Caco-2 (cell line): ENCODE measurements around the gene UHRF2. TPM values are rescaled to one million over a fixed set of nuclear protein-coding genes. Genes with fewer than 3 reads are reported as not detected.
A peak's percentile ranks its signal among the peaks of the same experiment; 100 is the strongest.

Experiments used
- BruUV-seq: library from RNA; stranded (reverse); fragments of 400-500 nt; replicated peaks from 2 replicates; lab custom pipeline; 2021; lab: Mats Ljungman, UMichigan
- CTCF ChIA-PET: fragments of 300-600 bp; sonication (Branson Sonifier 250); formaldehyde crosslinking; loops from one replicate; lab custom pipeline; 2022; ENCODE audit warnings: antibody characterized with exemption; lab: Charles Lee
- POLR2A ChIA-PET: fragments of 300-600 bp; sonication (Branson Sonifier 250); formaldehyde crosslinking; loops from one replicate; lab custom pipeline; 2022; ENCODE audit warnings: antibody characterized with exemption; lab: Charles Lee
- DNase-seq, 2 experiments: peaks; one replicate each; pipeline versions ENCODE4 v3.0.0 to v3.0.0-alpha.2; 2020 to 2022
- H3K27me3 ChIP-seq: replicated peaks from 2 replicates; pipeline ENCODE4 v1.6.0; 2011; ENCODE audit warnings: low read length; ENCODE audit not compliant: control insufficient read depth, insufficient read depth
- H3K36me3 ChIP-seq: 2 replicates; pipeline ENCODE4 v1.5.1; 2011; ENCODE audit warnings: low read length; ENCODE audit not compliant: control insufficient read depth, insufficient read depth
- H3K4me1 ChIP-seq: fragments of 250-450 bp; sonication (Bioruptor Pico); 2 replicates; pipeline ENCODE4 v1.5.1; 2020; ENCODE audit warnings: mild to moderate bottlenecking
- H3K4me3 ChIP-seq: 2 replicates; pipeline ENCODE4 v1.5.1; 2011; ENCODE audit warnings: low read depth, mild to moderate bottlenecking, control low read depth, low read length
- H3K9me3 ChIP-seq: fragments of 250-450 bp; sonication (Bioruptor Pico); 2 replicates; pipeline ENCODE4 v1.5.1; 2020; ENCODE audit warnings: mild to moderate bottlenecking, moderate library complexity
- H3K27ac Mint-ChIP-seq: one replicate; pipeline ENCODE4 v1.8.0; 2022; ENCODE audit warnings: mixed read lengths; ENCODE audit not compliant: unreplicated experiment
- H3K27me3 Mint-ChIP-seq: one replicate; pipeline ENCODE4 v1.8.0; 2022; ENCODE audit warnings: mixed read lengths; ENCODE audit not compliant: insufficient read depth, unreplicated experiment
- H3K36me3 Mint-ChIP-seq: one replicate; pipeline ENCODE4 v1.8.0; 2022; ENCODE audit warnings: mild to moderate bottlenecking, mixed read lengths; ENCODE audit not compliant: insufficient read depth, unreplicated experiment
- H3K4me1 Mint-ChIP-seq: one replicate; pipeline ENCODE4 v1.8.0; 2022; ENCODE audit warnings: low read depth, mixed read lengths; ENCODE audit not compliant: unreplicated experiment
- H3K4me3 Mint-ChIP-seq: one replicate; pipeline ENCODE4 v1.8.0; 2022; ENCODE audit warnings: mild to moderate bottlenecking, moderate library complexity, mixed read lengths; ENCODE audit not compliant: unreplicated experiment
- H3K9me3 Mint-ChIP-seq: one replicate; pipeline ENCODE4 v1.8.0; 2022; ENCODE audit warnings: mixed read lengths; ENCODE audit not compliant: unreplicated experiment
- CTCF ChIP-seq, 2 experiments: fragments of 200-600 bp in 1 of 2; IDR thresholded peaks; 1 replicate in 1 of 2; 2 replicates in 1 of 2; pipeline versions ENCODE4 v1.5.1 to v1.8.0; 2011 to 2022; ENCODE audit warnings: antibody characterized with exemption in 1 of 2, control low read depth in 1 of 2, inconsistent platforms in 1 of 2, low read depth in 1 of 2, low read length in 1 of 2, mild to moderate bottlenecking in 1 of 2, moderate library complexity in 1 of 2; ENCODE audit not compliant: insufficient read depth in 1 of 2, severe bottlenecking in 1 of 2, unreplicated experiment in 1 of 2
- intact Hi-C: fragments of 100-400 bp; cut with micrococcal nuclease; formaldehyde crosslinking; loops from one replicate; pipeline ENCODE4 v1.10.0; 2022; ENCODE audit not compliant: unreplicated experiment
- total RNA-seq: library from RNA; stranded (reverse); gene quantifications from 2 replicates; pipeline ENCODE4 v1.2.3, GENCODE V29; 2022

UHRF2 gene
- total RNA-seq, 1 experiment from 2014 or later: 38.1 TPM

- no peaks in the 10 kb centered on the region for H3K9me3 Mint-ChIP-seq
- H3K27me3 Mint-ChIP-seq: no peaks in the 10 kb centered on the region
- intact Hi-C loops: loop anchor here (10.0 kb wide), 1 partner anchor 65 kb away; the partner anchor contains the start of gene UHRF2
- ChIA-PET POLR2A (no interaction called here), CTCF (no interaction called here)
- Histone ChIP-seq H3K27me3 (no peaks in the 10 kb centered on the region), H3K36me3 (no peaks in the 10 kb centered on the region), H3K4me3 (no peak overlapping the region), H3K9me3 (no peaks in the 10 kb centered on the region), H3K4me1 (peaks cover 46% of the 10 kb centered on the region)
- no TSS peak for BruUV-seq
- H3K27ac Mint-ChIP-seq: no peak overlapping the region
- peak in 1 of 2 experiments; percentile 25 for DNase-seq
- H3K4me1 Mint-ChIP-seq: no peaks in the 10 kb centered on the region
- H3K36me3 Mint-ChIP-seq: peaks cover 17% of the 10 kb centered on the region
- TF ChIP-seq CTCF (IDR thresholded peaks at IDR 0.05; ENCODE audit: insufficient read depth in 1 of 2, low read depth in 1 of 2, low read length in 1 of 2, severe bottlenecking in 1 of 2, unreplicated experiment in 1 of 2): no peak
- H3K4me3 Mint-ChIP-seq: no peak overlapping the region
Observed at GRCh38 chr9:6479959-6480358, 67.0 kb downstream of the UHRF2 start.

- no peak overlapping the region for H3K4me3 ChIP-seq
- H3K4me1 ChIP-seq: peaks cover 30% of the 10 kb centered on the region
- H3K27ac Mint-ChIP-seq: no peak overlapping the region
- ChIA-PET POLR2A (no interaction called here), CTCF (no interaction called here)
- no peaks in the 10 kb centered on the region for H3K27me3 ChIP-seq
- H3K27me3 Mint-ChIP-seq: no peaks in the 10 kb centered on the region
- no peaks in the 10 kb centered on the region for H3K36me3 ChIP-seq
- H3K4me1 Mint-ChIP-seq: peaks cover 9% of the 10 kb centered on the region
- no peaks in the 10 kb centered on the region for H3K9me3 Mint-ChIP-seq
- no peaks in the 10 kb centered on the region for H3K9me3 ChIP-seq
- no peak for DNase-seq
- BruUV-seq: no TSS peak
- no peak overlapping the region for H3K4me3 Mint-ChIP-seq
- intact Hi-C loops: loop anchor here (10.0 kb wide), 1 partner anchor 69 kb away; the partner anchor contains the start of gene UHRF2
- no peak for TF ChIP-seq CTCF (IDR thresholded peaks at IDR 0.05; ENCODE audit: insufficient read depth in 1 of 2, low read depth in 1 of 2, low read length in 1 of 2, severe bottlenecking in 1 of 2, unreplicated experiment in 1 of 2)
- H3K36me3 Mint-ChIP-seq: peaks cover 37% of the 10 kb centered on the region
Observed at GRCh38 chr9:6484210-6484609, 71.2 kb downstream of the UHRF2 start.

GRCh38 chr9:6488395-6488794, 75.4 kb downstream of the UHRF2 start:
- no peak for TF ChIP-seq CTCF (IDR thresholded peaks at IDR 0.05; ENCODE audit: insufficient read depth in 1 of 2, low read depth in 1 of 2, low read length in 1 of 2, severe bottlenecking in 1 of 2, unreplicated experiment in 1 of 2)
- Histone ChIP-seq H3K4me3 (no peak overlapping the region), H3K36me3 (no peaks in the 10 kb centered on the region), H3K4me1 (no peaks in the 10 kb centered on the region), H3K9me3 (no peaks in the 10 kb centered on the region), H3K27me3 (no peaks in the 10 kb centered on the region)
- POLR2A ChIA-PET: no interaction called here
- Mint-ChIP-seq H3K27ac (no peak overlapping the region), H3K4me1 (peaks cover 9% of the 10 kb centered on the region), H3K36me3 (peaks cover 46% of the 10 kb centered on the region), H3K27me3 (no peaks in the 10 kb centered on the region), H3K9me3 (no peaks in the 10 kb centered on the region), H3K4me3 (no peak overlapping the region)
- intact Hi-C loops: loop anchor here (1.0 to 10.0 kb wide), 2 partner anchors 74 to 134 kb away; partner anchors contain the start of gene UHRF2
- no TSS peak for BruUV-seq
- peak in 1 of 2 experiments; percentile 15 for DNase-seq
- CTCF ChIA-PET: interaction anchor here (0.6 to 0.9 kb wide), 2 partner anchors 76 to 79 kb away, joined by 3 to 7 read pairs; partner anchors contain the start of gene UHRF2
